ENCODE measurements around the gene LMX1A.

DNA sequence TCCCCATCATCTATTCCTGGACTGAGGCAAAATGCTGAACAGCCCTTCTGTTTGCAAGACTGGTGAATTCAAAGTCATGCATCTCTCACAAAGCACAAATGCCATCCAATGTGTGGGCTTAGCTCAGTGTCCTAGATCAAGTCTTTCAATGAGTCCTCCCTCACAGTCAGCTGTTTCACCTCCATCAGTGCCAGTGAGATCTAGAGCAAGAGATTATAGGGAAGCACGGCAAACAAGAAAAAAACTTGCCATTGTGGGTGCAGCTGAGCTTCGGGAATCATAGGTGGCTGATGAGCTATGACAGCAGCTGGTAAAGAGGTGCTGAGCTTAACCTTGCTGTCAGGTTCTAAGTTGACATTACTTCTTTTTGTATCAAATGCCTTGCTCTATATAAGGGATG lies 130.2 kb downstream of the LMX1A start:
- TF ChIP-seq, protein P1, sequence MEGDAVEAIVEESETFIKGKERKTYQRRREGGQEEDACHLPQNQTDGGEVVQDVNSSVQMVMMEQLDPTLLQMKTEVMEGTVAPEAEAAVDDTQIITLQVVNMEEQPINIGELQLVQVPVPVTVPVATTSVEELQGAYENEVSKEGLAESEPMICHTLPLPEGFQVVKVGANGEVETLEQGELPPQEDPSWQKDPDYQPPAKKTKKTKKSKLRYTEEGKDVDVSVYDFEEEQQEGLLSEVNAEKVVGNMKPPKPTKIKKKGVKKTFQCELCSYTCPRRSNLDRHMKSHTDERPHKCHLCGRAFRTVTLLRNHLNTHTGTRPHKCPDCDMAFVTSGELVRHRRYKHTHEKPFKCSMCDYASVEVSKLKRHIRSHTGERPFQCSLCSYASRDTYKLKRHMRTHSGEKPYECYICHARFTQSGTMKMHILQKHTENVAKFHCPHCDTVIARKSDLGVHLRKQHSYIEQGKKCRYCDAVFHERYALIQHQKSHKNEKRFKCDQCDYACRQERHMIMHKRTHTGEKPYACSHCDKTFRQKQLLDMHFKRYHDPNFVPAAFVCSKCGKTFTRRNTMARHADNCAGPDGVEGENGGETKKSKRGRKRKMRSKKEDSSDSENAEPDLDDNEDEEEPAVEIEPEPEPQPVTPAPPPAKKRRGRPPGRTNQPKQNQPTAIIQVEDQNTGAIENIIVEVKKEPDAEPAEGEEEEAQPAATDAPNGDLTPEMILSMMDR (IDR thresholded peaks at IDR 0.05) = no peak
- TF ChIP-seq POLR2A (IDR thresholded peaks at IDR 0.05) = no peak

All from right lobe of liver (tissue), 4 donors.